AG09309 (cell line): ENCODE results near the gene HLCS.

ENCODE experiments used
- DNase-seq: peaks from one replicate; pipeline ENCODE4 v3.0.0-alpha.2; 2010; ENCODE audit warnings: low read depth
- H3K4me3 ChIP-seq: 2 replicates; pipeline ENCODE4 v1.5.1; 2011; ENCODE audit warnings: mild to moderate bottlenecking, low read depth, low read length, moderate library complexity; ENCODE audit not compliant: control insufficient read depth
- CTCF ChIP-seq: IDR thresholded peaks from 2 replicates; pipeline ENCODE4 v1.5.1; 2011; ENCODE audit warnings: mild to moderate bottlenecking, low read depth, low read length, inconsistent platforms; ENCODE audit not compliant: insufficient read depth, control insufficient read depth; ENCODE audit errors: missing control alignments

Gene HLCS

DNA sequence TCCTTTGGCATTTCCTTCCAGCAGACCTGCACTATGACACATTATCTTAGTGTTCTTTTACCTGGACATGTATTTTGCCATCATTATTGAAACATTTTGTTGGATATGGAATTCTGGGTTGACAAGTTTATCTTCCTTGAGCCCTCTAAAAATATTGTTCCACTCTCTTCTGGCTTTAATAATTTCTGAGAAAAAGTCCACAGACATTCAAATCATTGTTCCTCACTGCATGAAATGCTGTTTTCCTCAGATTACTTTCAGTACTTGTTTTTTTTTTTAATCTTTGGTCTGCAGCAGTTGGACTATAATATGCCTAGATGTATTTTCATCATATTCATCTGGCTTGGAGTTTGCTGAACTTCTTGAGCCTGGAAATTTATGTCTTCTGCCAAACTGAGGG, 88.7 kb downstream of the HLCS start:
- no peak for TF ChIP-seq CTCF
- H3K4me3 ChIP-seq, result no peak overlapping the region
- DNase-seq, result no peak

- TF ChIP-seq CTCF, result no peak
Measured at GRCh38 chr21:36874665-36875064, 91.8 kb downstream of the HLCS start.

GRCh38 chr21:36873513-36873912, 93.0 kb downstream of the HLCS start:
- DNase-seq, result no peak
- TF ChIP-seq CTCF, result no peak
- H3K4me3 ChIP-seq, result no peak overlapping the region

More at GRCh38 chr21:36874665-36875064, 91.8 kb downstream of the HLCS start:
- DNase-seq, result no peak
- H3K4me3 ChIP-seq, result no peak overlapping the region

DNA sequence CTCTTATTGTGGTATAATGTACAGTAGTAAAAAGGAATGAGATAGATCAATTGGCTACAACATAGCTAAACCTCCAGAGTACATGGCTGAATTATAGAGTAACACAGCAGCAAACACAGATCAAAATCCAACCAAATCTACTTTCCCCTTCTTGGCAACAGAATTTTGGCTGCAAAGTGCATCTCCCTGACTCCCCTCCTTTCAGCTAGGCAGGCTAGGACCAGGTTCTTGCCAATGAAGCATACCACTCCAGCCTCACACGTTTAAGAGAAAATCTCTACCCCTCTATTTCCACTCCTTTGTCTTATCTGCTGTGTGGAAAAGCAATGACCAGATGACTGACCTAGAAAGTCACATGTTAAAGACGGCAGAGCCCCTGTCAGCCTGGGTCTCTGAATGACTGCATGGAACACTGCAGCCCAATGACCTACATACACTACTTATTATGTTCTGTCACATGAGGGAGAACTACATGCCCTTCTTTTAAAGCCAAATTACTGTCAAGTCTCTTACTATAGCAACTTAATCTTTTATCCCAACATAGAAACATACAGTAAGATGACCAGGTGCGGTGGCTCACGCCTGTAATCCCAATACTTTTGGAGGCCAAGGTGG, 99.1 kb downstream of the HLCS start:
- DNase-seq, result no peak
- H3K4me3 ChIP-seq, result no peak overlapping the region
- no peak for TF ChIP-seq CTCF

DNA sequence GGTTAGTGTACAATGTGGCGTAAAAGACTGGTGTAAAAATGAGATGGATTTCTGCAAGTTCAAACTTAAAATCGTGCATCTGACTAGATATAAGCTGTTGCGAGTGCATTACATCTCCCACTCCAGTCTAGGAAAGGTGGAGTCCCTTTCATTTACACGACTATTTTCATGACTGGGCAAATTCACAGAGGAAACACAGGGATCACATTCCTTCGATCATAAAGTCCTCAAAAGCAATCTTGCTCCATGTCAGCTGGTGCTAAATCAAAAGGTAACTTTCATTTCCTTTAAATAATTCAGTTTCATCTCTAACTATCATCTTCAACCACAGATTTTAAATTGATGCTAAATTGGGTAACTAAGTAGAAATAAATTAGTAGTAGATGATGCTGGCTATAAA, 100.0 kb downstream of the HLCS start:
- no peak overlapping the region for H3K4me3 ChIP-seq
- no peak for TF ChIP-seq CTCF
- no peak for DNase-seq

DNA sequence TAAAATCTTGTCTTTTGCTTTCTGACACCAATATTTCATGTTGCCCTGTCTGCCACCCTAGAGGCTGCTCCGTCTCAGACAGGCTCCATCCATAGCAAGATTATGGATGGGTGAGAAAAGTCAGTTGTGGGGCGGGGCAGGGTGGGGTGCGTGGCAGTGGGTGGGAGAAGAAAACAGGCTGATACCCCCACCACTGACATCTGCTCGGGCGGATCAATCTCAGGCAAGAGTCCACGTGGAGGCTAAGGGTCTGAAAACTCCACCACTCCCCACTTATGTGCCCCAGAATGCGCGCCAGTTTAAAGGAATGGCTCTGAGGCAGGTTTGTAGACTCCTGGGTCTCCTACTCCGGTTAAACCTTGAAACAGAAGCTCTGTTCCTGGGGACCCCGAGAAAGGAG, 101.5 kb downstream of the HLCS start:
- H3K4me3 ChIP-seq, result no peak overlapping the region
- no peak for DNase-seq
- no peak for TF ChIP-seq CTCF

GRCh38 chr21:36863260-36863659, 103.2 kb downstream of the HLCS start:
- no peak for TF ChIP-seq CTCF
- no peak for DNase-seq
- H3K4me3 ChIP-seq, result no peak overlapping the region
